K562 (cell line): ENCODE measurements around the gene KRT33A.

Source experiments
- DDX20 ChIP-seq: fragments of 450-650 bp; IDR thresholded peaks from 2 replicates; pipeline ENCODE4 v1.6.1; 2016; ENCODE audit warnings: missing genetic modification characterization, low read depth, mild to moderate bottlenecking, missing compliant biosample characterization, moderate library complexity
- E2F6 ChIP-seq, 2 experiments: IDR thresholded peaks; 2 replicates each; pipeline ENCODE4 v1.6.1; 2011; ENCODE audit warnings: borderline replicate concordance in 1 of 2, control low read depth in 1 of 2, low read depth in 1 of 2, low read length in 1 of 2, mild to moderate bottlenecking in 1 of 2, mixed read lengths in 1 of 2, moderate library complexity in 1 of 2; ENCODE audit not compliant: insufficient read depth in 1 of 2, insufficient read length in 1 of 2, poor library complexity in 1 of 2, severe bottlenecking in 1 of 2; ENCODE audit errors: extremely low read depth in 1 of 2
- EZH2 ChIP-seq: IDR thresholded peaks from 2 replicates; pipeline ENCODE4 v1.6.1; 2012; ENCODE audit warnings: low read depth, mild to moderate bottlenecking, inconsistent platforms, low read length, borderline replicate concordance
- HDAC6 ChIP-seq: IDR thresholded peaks from 2 replicates; pipeline ENCODE4 v1.6.1; 2012; ENCODE audit warnings: low read depth, mild to moderate bottlenecking, control low read depth, inconsistent platforms, low read length, moderate library complexity
- JUNB ChIP-seq: fragments of 450-650 bp; formaldehyde crosslinking; conservative IDR thresholded peaks from 2 replicates; pipeline ENCODE4 v1.4.0; 2020; ENCODE audit warnings: mild to moderate bottlenecking
- LEF1 ChIP-seq: fragments of 450-650 bp; IDR thresholded peaks from 2 replicates; pipeline ENCODE4 v1.6.1; 2016; ENCODE audit warnings: mild to moderate bottlenecking
- NRF1 ChIP-seq, 2 experiments: fragments of 450-650 bp; IDR thresholded peaks in 1 of 2; conservative IDR thresholded peaks in 1 of 2; 2 replicates each; pipeline ENCODE4 v1.6.1; 2014; ENCODE audit warnings: mild to moderate bottlenecking in 2 of 2
- REST ChIP-seq, 2 experiments: fragments of 450-650 bp; formaldehyde crosslinking in 1 of 2; IDR thresholded peaks; 2 replicates each; pipeline versions ENCODE4 v1.4.0 to v1.6.1; 2014 to 2020; ENCODE audit warnings: mild to moderate bottlenecking in 2 of 2, borderline replicate concordance in 1 of 2, low read depth in 1 of 2
- SNRNP70 ChIP-seq: fragments of 200-400 bp; formaldehyde crosslinking; optimal IDR thresholded peaks from 2 replicates; pipeline ENCODE3; 2017; ENCODE audit warnings: low read depth, low read length
- TRIM28 ChIP-seq: fragments of 450-650 bp; IDR thresholded peaks from 2 replicates; pipeline ENCODE4 v1.6.1; 2017
- ZNF175 ChIP-seq: fragments of 200-800 bp; sonication (Bioruptor generic); IDR thresholded peaks from 2 replicates; pipeline ENCODE4 v1.6.1; 2016; ENCODE audit warnings: low read depth, mild to moderate bottlenecking, missing genetic modification characterization, missing compliant biosample characterization
- ZNF324 ChIP-seq: fragments of 250-450 bp; sonication (Bioruptor Pico); IDR thresholded peaks from 2 replicates; pipeline ENCODE4 v1.4.0; 2020; ENCODE audit warnings: mild to moderate bottlenecking
- ZNF436 ChIP-seq: fragments of 250-450, 450-650 bp; sonication (Bioruptor Pico); formaldehyde crosslinking; IDR thresholded peaks from 2 replicates; pipeline ENCODE4 v1.7.0; 2020; ENCODE audit warnings: mild to moderate bottlenecking

- TF ChIP-seq NRF1 (conservative IDR thresholded peaks at IDR 0.05 in 1 of 2, IDR thresholded peaks at IDR 0.05 in 1 of 2) (no peak), ZNF436 (no peak), JUNB (CRISPR knock-in tag) (no peak), REST (IDR thresholded peaks at IDR 0.05; ENCODE audit: borderline replicate concordance) (no peak), REST (CRISPR knock-in tag; IDR thresholded peaks at IDR 0.05; ENCODE audit: low read depth) (no peak), DDX20 (tag) (no peak), SNRNP70 (no peak), TRIM28 (no peak), LEF1 (no peak), EZH2 (no peak), E2F6 (IDR thresholded peaks at IDR 0.05; ENCODE audit: borderline replicate concordance in 1 of 2, extremely low read depth in 1 of 2, insufficient read depth in 1 of 2, insufficient read length in 1 of 2, low read depth in 1 of 2, low read length in 1 of 2, poor library complexity in 1 of 2, severe bottlenecking in 1 of 2) (no peak), ZNF175 (CRISPR knock-in tag) (no peak), ZNF324 (CRISPR knock-in tag) (no peak), HDAC6 (no peak)
These were observed 45.0 kb upstream of the KRT33A start for GRCh38 chr17:41395611-41396010.
